ENCODE data around the gene KIAA1217.

KIAA1217 gene

GRCh38 chr10:24437302-24437701, 228.4 kb downstream of the KIAA1217 start:
- no peak overlapping the region for H2AFZ ChIP-seq (ENCODE audit: low read depth, low read length)
- no peak for DNase-seq
- H3K27ac ChIP-seq (ENCODE audit: low read length), result no peak overlapping the region
- H3K4me2 ChIP-seq (ENCODE audit: insufficient read depth, low read length), result no peak overlapping the region
- no peak overlapping the region for H3K4me3 ChIP-seq (ENCODE audit: low read depth in 1 of 2, low read length in 2 of 2)
- H3K27me3 ChIP-seq (ENCODE audit: insufficient read depth, low read length, poor library complexity), result no peaks in the 10 kb centered on the region
- H4K20me1 ChIP-seq (ENCODE audit: insufficient read depth, low read length), result no peaks in the 10 kb centered on the region
- no peaks in the 10 kb centered on the region for H3K9me3 ChIP-seq (ENCODE audit: insufficient read depth, low read length, severe bottlenecking)
- ATAC-seq (ENCODE audit: insufficient read depth, low read depth), result no peak
- TF ChIP-seq EZH2 (IDR thresholded peaks at IDR 0.05; ENCODE audit: borderline replicate concordance, low read depth, low read length, severe bottlenecking) (no peak), CTCF (IDR thresholded peaks at IDR 0.05; ENCODE audit: borderline replicate concordance, extremely low read depth, low read length, poor library complexity, severe bottlenecking) (no peak)
- H3K4me1 ChIP-seq (ENCODE audit: insufficient read depth, low read length), result no peaks in the 10 kb centered on the region
- no peaks in the 10 kb centered on the region for H3K36me3 ChIP-seq (ENCODE audit: insufficient read depth, low read length)
- no peaks in the 10 kb centered on the region for H3K79me2 ChIP-seq (ENCODE audit: insufficient read depth, low read length)
- H3K9ac ChIP-seq (ENCODE audit: low read depth, low read length), result no peak overlapping the region

GRCh38 chr10:24438800-24439199, 229.9 kb downstream of the KIAA1217 start:
- H2AFZ ChIP-seq (ENCODE audit: low read depth, low read length), result no peak overlapping the region
- no peaks in the 10 kb centered on the region for H3K27me3 ChIP-seq (ENCODE audit: insufficient read depth, low read length, poor library complexity)
- H3K79me2 ChIP-seq (ENCODE audit: insufficient read depth, low read length), result no peaks in the 10 kb centered on the region
- no peak overlapping the region for H3K4me2 ChIP-seq (ENCODE audit: insufficient read depth, low read length)
- no peaks in the 10 kb centered on the region for H4K20me1 ChIP-seq (ENCODE audit: insufficient read depth, low read length)
- H3K4me1 ChIP-seq (ENCODE audit: insufficient read depth, low read length), result no peaks in the 10 kb centered on the region
- H3K36me3 ChIP-seq (ENCODE audit: insufficient read depth, low read length), result no peaks in the 10 kb centered on the region
- ATAC-seq (ENCODE audit: insufficient read depth, low read depth) (no peak), DNase-seq (no peak)
- no peak overlapping the region for H3K4me3 ChIP-seq (ENCODE audit: low read depth in 1 of 2, low read length in 2 of 2)
- no peaks in the 10 kb centered on the region for H3K9me3 ChIP-seq (ENCODE audit: insufficient read depth, low read length, severe bottlenecking)
- TF ChIP-seq EZH2 (IDR thresholded peaks at IDR 0.05; ENCODE audit: borderline replicate concordance, low read depth, low read length, severe bottlenecking), result no peak
- TF ChIP-seq CTCF (IDR thresholded peaks at IDR 0.05; ENCODE audit: borderline replicate concordance, extremely low read depth, low read length, poor library complexity, severe bottlenecking), result no peak
- H3K9ac ChIP-seq (ENCODE audit: low read depth, low read length), result no peak overlapping the region
- H3K27ac ChIP-seq (ENCODE audit: low read length), result no peak overlapping the region

GRCh38 chr10:24439935-24440334, 231.0 kb downstream of the KIAA1217 start:
- TF ChIP-seq CTCF (IDR thresholded peaks at IDR 0.05; ENCODE audit: borderline replicate concordance, extremely low read depth, low read length, poor library complexity, severe bottlenecking) (no peak), EZH2 (IDR thresholded peaks at IDR 0.05; ENCODE audit: borderline replicate concordance, low read depth, low read length, severe bottlenecking) (no peak)
- Histone ChIP-seq H3K9me3 (ENCODE audit: insufficient read depth, low read length, severe bottlenecking) (no peaks in the 10 kb centered on the region), H3K36me3 (ENCODE audit: insufficient read depth, low read length) (no peaks in the 10 kb centered on the region), H3K79me2 (ENCODE audit: insufficient read depth, low read length) (no peaks in the 10 kb centered on the region), H3K27me3 (ENCODE audit: insufficient read depth, low read length, poor library complexity) (no peaks in the 10 kb centered on the region), H3K4me1 (ENCODE audit: insufficient read depth, low read length) (no peaks in the 10 kb centered on the region), H3K27ac (ENCODE audit: low read length) (no peak overlapping the region), H4K20me1 (ENCODE audit: insufficient read depth, low read length) (no peaks in the 10 kb centered on the region), H3K9ac (ENCODE audit: low read depth, low read length) (no peak overlapping the region), H2AFZ (ENCODE audit: low read depth, low read length) (no peak overlapping the region), H3K4me3 (ENCODE audit: low read depth in 1 of 2, low read length in 2 of 2) (no peak overlapping the region), H3K4me2 (ENCODE audit: insufficient read depth, low read length) (no peak overlapping the region)
- DNase-seq (no peak), ATAC-seq (ENCODE audit: insufficient read depth, low read depth) (no peak)
